GM21390 (cell line): ENCODE measurements around the gene IGSF23.
"Not testable (repeated sequence)": the region's sequence is repeated elsewhere in the genome, so short reads cannot be mapped to it uniquely, and the experiment has no call there.

ENCODE experiments used
- ATAC-seq: cut with Tn5 transposase; IDR thresholded peaks from one replicate; pipeline ENCODE4 v1.9.1; 2021; ENCODE audit not compliant: unreplicated experiment

Gene IGSF23

DNA sequence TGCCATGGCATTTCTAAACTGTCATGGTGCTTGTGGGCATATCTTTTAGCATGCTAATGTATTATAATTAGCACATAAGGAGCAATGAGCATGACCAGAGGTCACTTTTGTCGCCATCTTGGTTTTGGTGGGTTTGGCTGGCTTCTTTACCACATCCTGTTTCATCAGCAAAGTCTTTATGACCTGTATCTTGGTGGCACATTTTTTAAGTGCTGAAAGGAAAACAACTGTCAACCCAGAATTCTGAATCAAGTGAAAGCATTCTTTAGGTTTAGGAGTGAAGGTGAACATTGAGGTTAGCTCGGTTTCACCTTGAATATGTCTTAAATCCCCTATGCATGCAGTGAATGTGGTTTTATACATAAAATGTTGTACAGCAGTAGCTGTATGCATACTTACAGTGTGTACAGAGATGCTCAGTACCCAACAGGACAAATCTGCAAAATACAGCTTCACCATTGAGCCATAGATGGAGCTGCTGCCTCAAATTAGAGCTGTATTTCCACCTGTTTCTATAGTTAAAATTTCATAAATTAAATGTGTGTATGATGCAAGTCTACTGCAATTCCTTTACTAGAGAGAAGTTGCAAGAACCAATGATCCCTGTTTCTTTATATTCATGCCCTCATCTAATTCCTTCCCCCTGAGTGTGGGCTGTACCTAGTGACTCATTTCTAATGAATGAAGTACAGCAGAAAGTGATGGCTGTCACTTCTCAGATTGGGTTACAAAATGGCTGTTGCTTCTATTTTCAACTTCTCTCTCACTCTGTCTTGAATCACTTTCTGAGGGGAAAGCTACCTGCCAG is 25.2 kb upstream of the IGSF23 start:
- ATAC-seq: no peak

DNA sequence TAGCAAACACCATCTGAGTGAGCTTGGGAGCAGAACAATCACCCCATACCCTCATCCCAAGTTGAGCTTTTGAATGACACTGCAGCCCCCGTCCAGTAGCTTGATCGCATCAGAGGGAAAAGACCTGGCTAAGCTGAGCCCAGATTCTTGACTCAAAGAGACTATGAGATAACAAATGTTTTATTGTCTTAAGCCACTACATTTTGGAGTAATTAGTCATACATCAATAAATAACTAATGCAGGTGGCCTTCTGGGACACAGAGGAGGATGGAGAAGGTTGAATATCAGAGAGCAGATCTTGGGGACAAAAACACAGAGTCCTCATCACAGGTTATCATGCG is 24.6 kb upstream of the IGSF23 start:
- ATAC-seq: no peak

DNA sequence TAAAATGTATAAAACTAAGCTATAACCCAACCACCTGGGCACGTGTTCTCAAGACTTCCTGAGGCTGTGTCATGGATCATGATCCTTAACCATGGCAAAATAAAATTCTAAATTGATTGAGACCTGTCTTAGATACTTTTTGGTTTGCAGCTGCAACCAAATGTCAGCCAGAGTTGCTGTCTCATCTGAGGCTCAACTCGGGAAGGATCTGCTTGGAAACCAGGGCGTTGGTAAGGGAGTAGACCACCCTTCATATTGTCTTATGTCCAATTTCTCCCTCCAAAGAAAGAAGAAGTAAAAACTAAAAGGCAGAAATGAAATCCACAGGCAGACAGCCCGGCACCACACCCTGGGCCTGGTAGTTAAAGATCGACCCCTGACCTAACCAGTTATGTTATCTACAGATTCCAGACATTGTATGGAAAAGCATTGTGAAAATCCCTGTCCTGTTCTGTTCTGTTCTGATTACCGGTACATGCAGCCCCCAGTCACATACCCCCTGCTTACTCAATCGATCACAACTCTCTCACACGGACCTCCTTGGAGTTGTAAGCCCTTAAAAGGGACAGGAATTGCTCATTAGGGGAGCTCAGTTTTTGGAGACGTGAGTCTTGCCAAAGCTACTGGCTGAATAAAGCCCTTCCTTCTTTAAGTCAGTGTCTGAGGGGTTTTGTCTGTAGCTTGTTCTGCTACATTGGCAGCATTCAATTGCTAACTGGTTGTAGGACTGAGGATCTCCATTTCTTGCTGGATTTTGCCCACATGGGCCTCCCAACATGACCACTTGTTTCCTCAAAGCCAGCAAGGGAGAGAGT is 22.9 kb upstream of the IGSF23 start:
- ATAC-seq: no peak

DNA sequence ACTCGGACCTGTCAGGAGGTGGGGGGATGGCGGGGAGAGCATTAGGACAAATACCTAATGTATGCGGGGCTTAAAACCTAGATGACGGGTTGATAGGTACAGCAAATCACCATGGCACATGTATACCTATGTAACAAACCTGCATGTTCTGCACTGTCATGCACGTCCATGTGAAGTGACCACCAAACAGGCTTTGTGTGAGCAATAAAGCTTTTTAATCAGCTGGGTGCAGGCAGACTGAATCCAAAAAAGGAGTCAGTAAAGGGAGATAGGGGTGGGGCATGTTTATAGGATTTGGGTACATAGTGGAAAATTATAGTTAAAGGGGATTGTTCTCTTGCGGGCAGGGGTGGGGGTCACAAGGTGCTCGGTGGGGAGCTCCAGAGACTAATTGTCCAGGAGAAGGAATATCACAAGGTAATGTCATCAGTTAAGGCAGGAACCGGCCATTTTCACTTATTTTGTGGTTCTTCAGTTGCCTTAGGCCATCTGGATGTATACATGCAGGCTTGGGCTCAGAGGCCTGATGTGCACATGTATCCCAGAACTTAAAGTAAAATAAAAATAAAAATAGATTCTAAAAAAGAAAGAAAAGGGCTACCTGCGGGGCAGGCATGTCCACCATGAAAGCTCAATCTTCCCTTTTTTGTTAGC is 21.9 kb upstream of the IGSF23 start:
- not testable (repeated sequence) for ATAC-seq

DNA sequence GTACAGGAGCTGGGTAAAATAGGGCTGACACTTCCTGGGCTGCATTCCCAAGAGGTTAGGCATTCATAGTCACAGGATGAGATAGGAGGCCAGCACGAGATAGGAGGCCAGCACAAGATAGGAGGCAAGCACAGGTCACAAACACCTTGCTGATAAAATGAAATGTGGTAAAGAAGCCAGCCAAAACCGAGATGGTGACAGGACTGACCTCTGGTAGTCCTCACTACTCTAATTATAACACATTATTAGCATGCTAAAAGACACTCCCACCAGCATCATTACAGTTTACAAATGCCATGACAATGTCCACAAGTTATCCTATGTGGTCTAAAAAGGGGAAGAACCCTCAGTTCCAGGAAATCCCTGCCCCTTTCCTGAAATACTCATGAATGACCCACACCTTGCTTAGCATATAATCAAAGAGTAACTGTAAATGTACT is 20.9 kb upstream of the IGSF23 start:
- no peak for ATAC-seq

DNA sequence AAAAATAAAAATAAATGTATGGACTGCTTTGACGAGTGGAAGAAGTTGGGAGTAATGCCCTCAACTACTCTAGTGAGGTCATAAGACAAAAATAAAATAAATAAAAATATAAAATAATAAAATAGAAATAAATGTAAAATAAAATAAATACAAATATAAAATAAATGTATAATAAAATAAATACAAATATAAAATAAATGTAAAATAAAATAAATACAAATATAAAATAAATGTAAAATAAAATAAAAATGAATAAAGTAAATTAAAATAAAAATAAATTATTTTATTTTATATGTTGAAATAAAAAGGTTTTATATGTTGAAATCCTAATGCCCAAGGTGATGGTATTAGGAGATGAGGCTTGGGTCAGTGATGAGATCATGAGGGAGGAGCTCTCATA is 20.1 kb upstream of the IGSF23 start:
- no peak for ATAC-seq

DNA sequence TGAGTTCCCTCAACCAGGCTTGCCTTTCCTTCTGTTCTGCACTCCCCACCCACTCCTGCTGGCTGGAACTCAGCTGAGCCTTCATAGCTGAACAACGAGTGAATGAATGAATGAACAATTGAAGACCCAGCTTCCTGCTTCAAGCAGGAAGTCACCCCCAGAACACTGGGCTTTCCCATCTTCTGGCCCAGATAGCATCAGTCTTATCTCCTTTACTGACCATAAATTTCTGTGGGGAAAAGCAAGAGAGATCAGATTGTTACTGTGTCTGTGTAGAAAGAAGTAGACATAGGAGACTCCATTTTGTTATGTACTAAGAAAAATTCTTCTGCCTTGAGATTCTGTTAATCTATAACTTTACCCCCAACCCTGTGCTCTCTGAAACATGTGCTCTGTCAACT is 19.5 kb upstream of the IGSF23 start:
- ATAC-seq: not testable (repeated sequence)

DNA sequence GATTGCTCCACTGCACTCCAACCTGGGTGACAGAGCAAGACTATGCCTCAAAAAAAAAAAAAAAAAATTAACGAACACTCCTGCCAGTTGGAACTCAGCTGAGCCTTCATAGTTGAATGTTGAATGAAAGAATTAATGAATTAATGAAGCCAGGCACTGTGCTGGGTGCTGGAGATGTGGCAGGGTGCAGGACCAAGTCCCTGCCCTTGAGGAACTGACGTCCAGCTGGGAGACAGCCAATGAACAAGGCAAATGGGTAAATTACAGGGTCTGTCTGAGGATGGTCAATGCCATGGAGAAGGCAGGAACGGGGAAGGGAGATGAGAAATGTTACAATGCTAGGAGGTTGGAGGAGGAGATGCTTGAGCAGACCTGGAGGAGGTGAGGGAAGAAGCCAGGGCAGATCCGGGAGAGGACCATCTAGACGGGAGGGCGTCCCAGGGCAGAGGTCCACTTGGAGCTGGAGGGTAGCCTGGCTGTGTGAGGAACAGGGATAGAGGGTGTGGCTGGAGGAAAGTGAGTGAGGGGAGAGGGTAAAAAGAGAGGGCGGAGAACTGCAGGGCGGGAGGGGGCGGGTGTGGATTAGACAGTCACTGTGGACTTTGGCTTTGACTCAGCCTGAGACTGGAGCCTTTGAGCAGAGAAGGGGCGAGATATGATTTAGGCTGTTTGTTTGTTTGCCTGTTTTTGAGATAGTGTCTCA is 16.8 kb upstream of the IGSF23 start:
- ATAC-seq: no peak

DNA sequence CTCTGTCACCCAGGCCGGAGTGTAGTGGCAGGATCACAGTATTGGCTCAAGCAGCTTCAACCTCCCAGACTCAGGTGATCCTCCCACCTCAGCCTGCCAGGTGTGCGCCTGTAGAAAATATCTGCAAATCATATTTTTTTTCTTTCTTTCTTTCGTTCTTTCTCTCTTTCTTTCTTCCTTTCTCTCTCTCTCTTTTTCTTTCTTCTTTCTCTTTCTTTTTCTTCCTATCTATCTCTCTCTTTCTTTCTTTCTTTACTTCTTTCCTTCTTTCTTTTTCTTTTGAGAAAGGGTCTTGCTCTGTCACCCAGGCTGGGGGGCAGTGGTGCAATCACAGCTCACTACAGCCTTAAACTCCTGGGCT is 16.3 kb upstream of the IGSF23 start:
- no peak for ATAC-seq

DNA sequence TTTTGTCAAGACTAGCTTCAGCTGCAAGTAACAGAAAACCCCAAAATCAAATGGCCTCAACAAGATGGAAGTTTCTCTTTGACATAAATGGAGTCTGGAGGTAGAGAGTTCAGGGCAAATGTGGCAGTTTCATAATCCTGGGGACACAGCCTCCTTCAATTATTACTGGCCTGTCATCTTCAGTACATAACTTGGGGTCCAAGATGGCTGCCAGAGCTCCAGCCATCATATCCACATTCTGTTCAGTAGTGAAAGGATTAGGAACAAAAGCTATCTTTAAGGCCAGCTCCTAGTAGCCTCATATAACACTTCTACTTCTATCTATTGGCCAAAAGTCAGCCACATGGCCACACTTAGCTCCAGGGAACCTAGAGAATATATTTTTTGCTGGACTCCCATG is 15.0 kb upstream of the IGSF23 start:
- no peak for ATAC-seq

DNA sequence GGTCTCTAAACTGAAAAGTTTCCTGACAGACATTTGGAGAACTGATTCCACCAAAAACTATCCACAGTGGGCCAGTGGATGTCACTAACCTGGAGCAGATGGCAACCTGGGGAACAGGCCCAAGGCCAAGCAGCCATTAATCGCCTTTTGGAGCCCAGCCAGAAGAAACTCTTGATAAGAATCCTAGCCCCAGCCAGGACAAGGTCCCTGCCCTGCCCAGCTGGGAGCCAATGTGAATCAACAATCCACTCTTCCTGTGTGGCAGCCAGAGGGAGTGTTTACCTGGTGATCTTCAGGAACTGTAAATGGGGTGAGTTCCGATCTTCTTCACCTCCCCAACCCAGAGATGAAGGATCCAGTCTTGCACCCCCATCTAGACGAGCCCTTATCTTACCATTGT is 14.5 kb upstream of the IGSF23 start:
- ATAC-seq: no peak

DNA sequence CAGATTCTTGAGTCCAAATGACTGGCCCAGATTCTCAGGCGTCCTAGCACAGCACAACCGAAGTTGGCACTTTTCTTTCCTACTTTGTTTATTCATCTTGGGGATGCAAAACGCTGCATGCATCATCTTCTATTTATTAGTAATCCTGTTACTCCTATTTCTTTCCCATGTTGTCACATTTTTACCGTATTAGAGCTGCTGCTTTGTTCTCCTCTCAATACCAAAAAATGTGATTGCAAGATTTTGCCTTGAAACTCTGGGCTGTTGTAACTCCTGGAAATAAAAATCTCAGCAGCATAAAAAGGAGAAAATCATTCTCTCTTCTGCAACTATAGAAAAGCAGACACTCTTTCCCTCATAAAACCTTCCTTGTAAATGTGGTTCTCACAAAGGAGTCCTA is 12.9 kb upstream of the IGSF23 start:
- no peak for ATAC-seq

DNA sequence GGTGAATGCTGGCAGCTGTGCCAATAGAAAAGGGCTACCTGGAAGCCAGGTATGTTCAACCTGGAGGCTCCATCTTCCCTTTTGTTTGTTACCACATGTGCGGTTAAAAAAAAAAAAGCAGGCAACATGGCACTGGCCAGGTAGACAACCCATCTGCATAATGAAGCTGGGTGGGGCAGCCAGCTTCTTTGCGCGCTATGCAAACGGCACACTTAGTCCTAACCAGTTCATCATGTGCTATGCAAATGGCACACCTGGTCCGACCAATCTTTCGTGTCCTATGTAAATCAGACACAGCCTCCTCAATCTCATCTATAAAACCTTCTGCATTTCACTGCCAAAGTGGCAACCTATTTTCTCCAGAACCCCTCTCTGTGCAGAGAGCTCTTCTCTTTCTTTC is 11.3 kb upstream of the IGSF23 start:
- no peak for ATAC-seq

DNA sequence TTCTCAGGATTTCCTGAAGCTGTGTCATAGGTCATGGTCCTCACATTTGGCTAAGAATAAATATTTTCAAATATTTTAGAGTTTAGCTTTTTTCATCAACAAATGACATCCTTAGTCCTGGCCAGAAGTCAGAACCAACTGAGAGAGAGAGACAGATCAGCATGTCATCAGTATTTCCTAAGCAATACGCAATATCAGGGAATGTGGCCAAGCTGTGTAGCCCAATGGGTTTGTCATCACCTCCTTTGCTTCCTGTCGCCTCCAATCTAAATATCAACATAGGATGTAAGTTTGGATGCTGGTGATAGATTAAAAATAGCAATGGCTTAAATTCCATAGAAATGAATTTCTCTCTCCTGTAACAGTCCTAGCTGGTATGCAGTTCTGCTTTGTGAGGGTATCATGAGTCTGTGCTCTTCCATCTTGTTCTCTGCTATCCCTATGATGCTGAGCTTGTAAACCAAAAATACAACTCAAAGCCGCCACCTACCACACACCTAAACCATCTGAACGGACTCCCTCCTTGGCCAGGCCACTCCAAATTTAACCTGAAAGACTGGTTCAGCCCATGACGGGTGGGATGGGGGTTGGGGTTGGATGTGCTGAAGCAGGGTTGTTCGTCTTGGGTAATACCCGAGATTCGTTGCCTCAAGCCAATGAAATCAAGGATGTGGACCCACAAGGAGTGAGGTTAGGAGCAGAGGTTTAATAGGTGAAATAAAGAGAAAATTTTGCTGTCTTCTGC is 10.0 kb upstream of the IGSF23 start:
- no peak for ATAC-seq

DNA sequence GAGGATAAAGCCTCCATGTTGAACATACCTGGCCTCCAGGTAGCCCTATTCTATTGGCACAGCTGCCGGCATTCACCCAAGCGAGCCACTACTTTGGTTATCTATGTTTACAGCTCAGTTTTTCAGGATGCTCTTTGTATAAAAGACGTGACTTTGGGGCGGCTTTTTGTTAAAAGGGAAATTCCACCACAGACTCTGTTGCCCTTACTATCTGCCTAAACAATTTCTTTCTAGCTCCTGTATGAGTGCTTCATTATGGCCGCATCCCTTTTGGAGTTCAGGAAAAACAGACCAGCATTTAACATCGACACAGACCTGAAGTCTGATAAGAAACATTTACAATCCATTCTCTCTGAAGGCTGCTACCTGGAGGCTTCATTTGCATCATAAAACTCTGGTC is 9.1 kb upstream of the IGSF23 start:
- no peak for ATAC-seq

DNA sequence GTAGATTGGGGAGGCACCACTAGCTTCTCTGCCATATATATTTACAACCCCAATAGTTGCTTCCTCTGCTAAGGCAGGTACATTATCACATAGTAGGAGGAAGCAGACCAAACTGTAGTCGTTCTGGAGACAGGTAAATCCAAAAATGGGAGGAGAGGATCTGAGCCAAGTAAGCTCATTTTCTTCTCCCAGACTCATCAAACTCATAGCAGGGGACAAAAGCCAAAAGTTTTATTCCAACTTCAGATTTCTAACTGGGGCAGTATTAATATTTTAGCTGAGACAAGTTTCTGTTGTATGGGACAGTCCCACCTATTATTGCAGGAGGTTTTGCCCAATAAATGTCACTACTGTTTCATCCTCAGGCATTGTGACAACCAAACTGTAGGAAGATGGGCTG is 7.8 kb upstream of the IGSF23 start:
- no peak for ATAC-seq

DNA sequence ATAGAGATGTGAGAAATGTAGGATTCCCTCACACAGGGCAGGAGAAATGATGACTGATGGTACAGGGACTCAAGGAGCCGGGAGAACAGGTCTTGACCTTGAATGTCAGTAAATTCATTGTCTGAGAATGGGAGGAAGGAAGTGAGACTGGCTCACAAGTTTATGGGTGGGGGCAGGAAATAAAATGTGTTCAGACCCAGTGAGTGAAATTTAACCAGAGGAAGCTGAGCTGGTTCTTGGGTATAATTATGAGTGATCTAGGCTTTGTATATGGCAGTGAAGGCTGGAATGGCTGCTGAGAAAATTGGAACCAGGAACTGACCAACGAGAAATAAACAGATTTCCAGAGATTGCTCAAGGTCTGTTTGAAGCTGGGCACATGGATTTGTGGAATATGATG is 6.3 kb upstream of the IGSF23 start:
- no peak for ATAC-seq

DNA sequence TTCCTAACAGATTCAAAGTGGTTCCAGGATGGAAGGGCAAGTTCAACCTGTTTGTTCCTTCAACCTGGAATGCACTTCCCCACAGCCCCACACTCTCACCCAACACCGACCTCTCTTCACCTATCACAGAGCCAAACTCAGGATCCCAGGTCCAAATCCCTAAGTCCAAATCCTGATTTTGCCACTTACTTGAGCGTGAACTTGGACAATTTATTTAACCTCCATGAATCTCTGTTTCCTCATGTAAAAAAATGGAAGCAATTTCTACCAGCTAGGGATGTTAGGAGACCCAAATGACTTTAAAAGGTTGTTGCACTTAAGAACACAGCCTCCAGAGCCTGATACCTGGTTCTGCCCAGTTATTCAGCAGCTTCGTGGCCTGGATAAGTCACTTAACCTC is 5.4 kb upstream of the IGSF23 start:
- no peak for ATAC-seq

DNA sequence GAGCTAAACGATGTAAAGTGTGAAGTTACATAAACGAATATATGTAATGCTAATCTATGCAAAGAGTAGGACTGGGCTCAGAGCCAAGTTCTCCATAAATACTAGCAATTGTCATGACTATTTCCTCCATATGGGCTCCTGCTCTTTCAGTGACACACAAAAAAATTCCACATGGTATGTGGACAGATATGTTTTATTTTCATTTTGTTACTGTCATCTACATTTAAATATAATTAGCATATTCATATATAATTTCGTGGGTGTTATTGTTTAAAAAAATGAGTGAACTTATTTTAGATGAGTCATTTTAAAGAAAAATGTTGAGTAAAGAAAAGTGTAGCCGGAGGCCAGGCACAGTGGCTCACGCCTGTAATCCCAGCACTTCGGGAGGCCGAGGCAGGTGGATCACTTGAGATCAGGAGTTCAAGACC is 5.0 kb upstream of the IGSF23 start:
- ATAC-seq: no peak

DNA sequence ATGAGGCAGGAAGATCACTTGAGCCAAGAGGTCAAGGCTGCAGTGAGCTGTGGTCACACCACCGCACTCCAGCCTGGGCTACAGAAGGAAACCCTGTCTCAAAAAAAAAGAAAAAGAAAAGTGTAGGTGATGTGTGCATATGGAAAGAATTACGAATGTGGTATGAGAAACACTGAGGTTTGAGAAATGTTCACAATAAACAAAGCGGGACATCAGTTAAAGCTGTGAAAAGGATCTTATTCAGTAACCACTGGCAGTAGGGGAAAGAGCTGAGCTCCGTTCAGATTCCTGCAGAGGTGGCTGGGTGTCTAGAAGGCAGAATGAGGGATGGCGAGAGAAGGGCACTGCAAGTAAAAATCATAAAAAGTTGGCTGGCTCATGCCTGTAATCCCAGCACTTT is 4.1 kb upstream of the IGSF23 start:
- no peak for ATAC-seq

DNA sequence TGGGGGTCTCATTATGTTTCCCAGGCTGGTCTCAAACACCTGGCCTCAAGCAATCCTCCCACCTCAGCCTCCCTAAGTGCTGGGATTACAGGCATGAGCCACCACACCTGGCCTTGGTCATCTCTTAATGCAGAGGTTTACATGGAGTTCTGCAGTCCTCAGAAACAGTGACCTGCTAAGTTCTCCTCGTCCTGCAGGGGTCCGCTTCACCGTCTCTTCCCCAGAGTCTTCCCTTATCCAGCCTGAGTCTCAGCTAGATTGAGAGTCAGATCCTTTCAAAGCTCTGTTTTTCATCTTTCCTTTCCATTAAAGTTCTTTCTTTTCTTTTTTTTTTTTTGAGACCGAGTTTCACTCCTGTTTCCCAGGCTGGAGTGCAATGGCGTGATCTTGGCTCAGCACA is 2.9 kb upstream of the IGSF23 start:
- not testable (repeated sequence) for ATAC-seq
